Transverse colon (tissue), 4 donors: Measurements from ENCODE around the gene CEMIP2. TPM values are rescaled to one million over a fixed set of nuclear protein-coding genes. Genes with fewer than 3 reads are reported as not detected.

ENCODE experiments used
- DNase-seq: peaks from one replicate; pipeline ENCODE4 v3.0.0-alpha.2; 2019
- H3K27ac ChIP-seq, 4 donors: fragments of 200-600 bp; sonication (generic); 2 replicates each; pipeline ENCODE4 v1.5.1; 2016 to 2018; ENCODE audit warnings: inconsistent platforms in 4 of 4
- H3K27me3 ChIP-seq: fragments of 200-600 bp; sonication (generic); 2 replicates; pipeline ENCODE4 v1.5.1; 2017; ENCODE audit warnings: inconsistent platforms
- H3K36me3 ChIP-seq, 4 donors: fragments of 200-600 bp; sonication (generic); 2 replicates each; pipeline ENCODE4 v1.5.1; 2017 to 2019; ENCODE audit warnings: inconsistent platforms in 4 of 4
- H3K4me1 ChIP-seq, 4 donors: fragments of 200-600 bp; sonication (generic); 2 replicates each; pipeline ENCODE4 v1.5.1; 2017 to 2020; ENCODE audit warnings: inconsistent platforms in 4 of 4
- H3K4me3 ChIP-seq, 4 donors: fragments of 200-600 bp; sonication (generic); 1 replicate in 1 of 4; 2 replicates in 3 of 4; pipeline versions ENCODE4 v1.5.1 to v1.6.1; 2017 to 2019; ENCODE audit warnings: inconsistent platforms in 4 of 4
- H3K9me3 ChIP-seq, 2 donors: fragments of 200-600 bp; sonication (generic); 2 replicates each; pipeline ENCODE4 v1.5.1; 2017 to 2019; ENCODE audit warnings: inconsistent platforms in 2 of 2
- EP300 ChIP-seq: sonication (generic); formaldehyde crosslinking; IDR thresholded peaks from one replicate; pipeline ENCODE4 v1.6.1; 2017; ENCODE audit warnings: antibody characterized with exemption, low read depth
- POLR2A ChIP-seq: fragments of 450-650 bp; IDR thresholded peaks from one replicate; pipeline ENCODE4 v1.6.1; 2016; ENCODE audit warnings: antibody characterized with exemption, mild to moderate bottlenecking, moderate library complexity
- POLR2AphosphoS5 ChIP-seq, 3 donors: sonication (generic); formaldehyde crosslinking; IDR thresholded peaks; one replicate each; pipeline ENCODE4 v1.6.1; 2016; ENCODE audit warnings: antibody characterized with exemption in 3 of 3
- WGBS, 2 donors: methylation state at CpG; one replicate each; pipeline ENCODE4 v1.1.5; 2018; ENCODE audit warnings: low coverage in 1 of 2; 5-methylcytosine and 5-hydroxymethylcytosine counted together
- in situ Hi-C, 4 donors: fragments of 200-750 bp; cut with MboI; loops; one replicate each; pipeline versions ENCODE4 v1.15.0 to v1.15.1; 2017; ENCODE audit warnings: low sequenced_read_pairs in 3 of 4, low pct_ligation_motif_present in 1 of 4, low pct_unique_long_range_greater_than_20kb in 1 of 4
- intact Hi-C: fragments of 100-400 bp; cut with DNase I; formaldehyde crosslinking; loops from one replicate; pipeline ENCODE4 v1.15.1; 2023; ENCODE audit warnings: low total_unique reads
- total RNA-seq, 4 donors: library from RNA; depleted of rRNA; stranded (reverse); fragments of >200 nt; gene quantifications; one replicate each; pipeline ENCODE4 v1.1.0, GENCODE V29; 2016
- TF ChIP-seq, protein P1 (sequence below), 5 experiments: fragments of 200-600 bp in 3 of 5; fragments of 450-650 bp in 2 of 5; sonication (generic) in 3 of 5; IDR thresholded peaks; 1 replicate in 2 of 5; 2 replicates in 3 of 5; pipeline ENCODE4 v1.5.1; 2016 to 2017; ENCODE audit warnings: antibody characterized with exemption in 5 of 5, inconsistent platforms in 3 of 5, mild to moderate bottlenecking in 2 of 5, moderate library complexity in 1 of 5

Gene CEMIP2
- total RNA-seq, 4 donors from 2014 or later: 56.3 to 352 (median 236) TPM

GRCh38 chr9:71648453-71648852, 119.9 kb downstream of the CEMIP2 start:
- TF ChIP-seq, protein P1, sequence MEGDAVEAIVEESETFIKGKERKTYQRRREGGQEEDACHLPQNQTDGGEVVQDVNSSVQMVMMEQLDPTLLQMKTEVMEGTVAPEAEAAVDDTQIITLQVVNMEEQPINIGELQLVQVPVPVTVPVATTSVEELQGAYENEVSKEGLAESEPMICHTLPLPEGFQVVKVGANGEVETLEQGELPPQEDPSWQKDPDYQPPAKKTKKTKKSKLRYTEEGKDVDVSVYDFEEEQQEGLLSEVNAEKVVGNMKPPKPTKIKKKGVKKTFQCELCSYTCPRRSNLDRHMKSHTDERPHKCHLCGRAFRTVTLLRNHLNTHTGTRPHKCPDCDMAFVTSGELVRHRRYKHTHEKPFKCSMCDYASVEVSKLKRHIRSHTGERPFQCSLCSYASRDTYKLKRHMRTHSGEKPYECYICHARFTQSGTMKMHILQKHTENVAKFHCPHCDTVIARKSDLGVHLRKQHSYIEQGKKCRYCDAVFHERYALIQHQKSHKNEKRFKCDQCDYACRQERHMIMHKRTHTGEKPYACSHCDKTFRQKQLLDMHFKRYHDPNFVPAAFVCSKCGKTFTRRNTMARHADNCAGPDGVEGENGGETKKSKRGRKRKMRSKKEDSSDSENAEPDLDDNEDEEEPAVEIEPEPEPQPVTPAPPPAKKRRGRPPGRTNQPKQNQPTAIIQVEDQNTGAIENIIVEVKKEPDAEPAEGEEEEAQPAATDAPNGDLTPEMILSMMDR (IDR thresholded peaks at IDR 0.05): no peak
- TF ChIP-seq POLR2AphosphoS5 (IDR thresholded peaks at IDR 0.05) (no peak), POLR2A (no peak), EP300 (no peak)
- in situ Hi-C loops: no loop called here
- Histone ChIP-seq H3K27me3 (no peaks in the 10 kb centered on the region), H3K4me1 (peaks cover 0 to 16% (median 7%) of the 10 kb centered on the region in 4 donors), H3K4me3 (no peak overlapping the region), H3K36me3 (no peaks in the 10 kb centered on the region), H3K27ac (no peak overlapping the region), H3K9me3 (no peaks in the 10 kb centered on the region)
- WGBS, 2 donors: 82% methylated on average over 1 of the region's 1 CpG; no CpG with 5 or more reads in 1 of the 2 donors
- intact Hi-C loops: no loop called here
- DNase-seq: no peak

DNA sequence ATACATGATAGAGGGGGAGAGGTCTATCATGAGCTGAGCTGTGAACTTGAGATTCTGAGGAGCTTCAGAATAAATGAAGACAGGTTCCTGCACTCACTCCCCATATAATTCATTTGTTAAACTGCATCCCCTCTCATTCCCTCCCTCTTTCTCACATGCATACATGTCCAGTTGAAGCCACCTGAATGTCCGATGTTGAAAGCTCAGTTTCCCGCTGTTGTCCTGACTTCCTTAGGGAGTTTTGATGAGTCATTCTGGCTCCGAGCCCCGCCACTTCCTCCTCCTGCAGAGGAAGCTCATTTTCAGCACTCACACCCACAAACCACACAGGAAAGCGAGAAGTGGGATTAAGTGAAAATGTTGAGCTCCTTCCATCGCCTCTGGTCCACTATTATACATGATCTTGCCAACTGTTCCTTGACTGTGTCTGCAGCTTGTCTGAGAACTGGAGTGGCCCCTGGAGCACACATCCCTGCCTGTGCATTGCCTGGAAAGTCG, 121.2 kb downstream of the CEMIP2 start:
- in situ Hi-C loops: no loop called here

GRCh38 chr9:71646131-71646530, 122.2 kb downstream of the CEMIP2 start:
- Histone ChIP-seq H3K27me3 (no peaks in the 10 kb centered on the region), H3K36me3 (no peaks in the 10 kb centered on the region), H3K4me1 (peaks cover 0 to 16% (median 7%) of the 10 kb centered on the region in 4 donors), H3K4me3 (no peak overlapping the region), H3K27ac (no peak overlapping the region), H3K9me3 (no peaks in the 10 kb centered on the region)
- 74% methylated on average over 1 of the region's 1 CpG; no CpG with 5 or more reads in 1 of the 2 donors for WGBS, 2 donors
- intact Hi-C loops: no loop called here
- DNase-seq: no peak
- in situ Hi-C loops: no loop called here
- no peak for TF ChIP-seq EP300
- TF ChIP-seq, protein P1 (IDR thresholded peaks at IDR 0.05): no peak
- no peak for TF ChIP-seq POLR2A
- TF ChIP-seq POLR2AphosphoS5 (IDR thresholded peaks at IDR 0.05): no peak

More for the DNA sequence above, 121.2 kb downstream of the CEMIP2 start:
- H3K4me3 ChIP-seq: no peak overlapping the region
- TF ChIP-seq POLR2A: no peak
- peak in 1 of 3 donors; percentile 48 for TF ChIP-seq POLR2AphosphoS5 (IDR thresholded peaks at IDR 0.05)
- H3K4me1 ChIP-seq: peaks cover 0 to 16% (median 7%) of the 10 kb centered on the region in 4 donors
- intact Hi-C loops: no loop called here
- WGBS, 2 donors: 0 to 11% methylated on average over 2 to 7 of the region's 7 CpGs
- no peaks in the 10 kb centered on the region for H3K9me3 ChIP-seq
- DNase-seq: peak; percentile 79
- no peaks in the 10 kb centered on the region for H3K27me3 ChIP-seq
- H3K36me3 ChIP-seq: no peaks in the 10 kb centered on the region
- H3K27ac ChIP-seq: no peak overlapping the region

GRCh38 chr9:71644819-71645362, 123.4 kb downstream of the CEMIP2 start:
- TF ChIP-seq EP300 (no peak), POLR2A (no peak), POLR2AphosphoS5 (IDR thresholded peaks at IDR 0.05) (no peak)
- TF ChIP-seq, protein P1 (IDR thresholded peaks at IDR 0.05): no peak
- Histone ChIP-seq H3K27ac (no peak overlapping the region), H3K36me3 (no peaks in the 10 kb centered on the region), H3K27me3 (no peaks in the 10 kb centered on the region), H3K9me3 (no peaks in the 10 kb centered on the region), H3K4me3 (no peak overlapping the region), H3K4me1 (peaks cover 0 to 16% (median 7%) of the 10 kb centered on the region in 4 donors)
- in situ Hi-C loops: no loop called here
- DNase-seq: no peak
- intact Hi-C loops: no loop called here
- 86 to 88% methylated on average over 1 of the region's 1 CpG for WGBS, 2 donors
